ENCODE measurements around the gene TROAP. TPM values are rescaled to one million over a fixed set of nuclear protein-coding genes. Genes with fewer than 3 reads are reported as not detected.
"Not testable (repeated sequence)": the region's sequence is repeated elsewhere in the genome, so short reads cannot be mapped to it uniquely, and the experiment has no call there.

TROAP gene
- total RNA-seq, 1 experiment from 2014 or later = 50.8 TPM

- Histone ChIP-seq H3K9me3 (replicated peaks) (no peaks in the 10 kb centered on the region), H3K4me3 (no peak overlapping the region), H3K4me1 (replicated peaks) (peaks cover 2% of the 10 kb centered on the region), H3K27ac (no peak overlapping the region), H3K36me3 (peaks cover 68% of the 10 kb centered on the region), H3K27me3 (replicated peaks) (no peaks in the 10 kb centered on the region)
- DNase-seq (ENCODE audit: low read depth in 1 of 2, low spot score in 2 of 2) = no peak
These were observed 5.8 kb downstream of the TROAP start for GRCh38 chr12:49328816-49329215.

GRCh38 chr12:49330032-49330619, 7.1 kb downstream of the TROAP start:
- no peak for DNase-seq (ENCODE audit: low read depth in 1 of 2, low spot score in 2 of 2)
- H3K27ac ChIP-seq = no peak overlapping the region

GRCh38 chr12:49330631-49331379, 7.8 kb downstream of the TROAP start:
- Histone ChIP-seq H3K36me3 (peaks cover 54% of the 10 kb centered on the region), H3K4me3 (no peak overlapping the region), H3K27ac (no peak overlapping the region), H3K4me1 (replicated peaks) (no peaks in the 10 kb centered on the region), H3K9me3 (replicated peaks) (no peaks in the 10 kb centered on the region), H3K27me3 (replicated peaks) (no peaks in the 10 kb centered on the region)
- no peak for DNase-seq (ENCODE audit: low read depth in 1 of 2, low spot score in 2 of 2)

More at GRCh38 chr12:49330032-49330619, 7.1 kb downstream of the TROAP start:
- Histone ChIP-seq H3K27me3 (replicated peaks) (no peaks in the 10 kb centered on the region), H3K4me3 (no peak overlapping the region), H3K36me3 (peaks cover 61% of the 10 kb centered on the region), H3K9me3 (replicated peaks) (no peaks in the 10 kb centered on the region), H3K4me1 (replicated peaks) (no peaks in the 10 kb centered on the region)

- peak in 1 of 2 experiments; percentile 34 for DNase-seq (ENCODE audit: low read depth in 1 of 2, low spot score in 2 of 2)
- peaks cover 4% of the 10 kb centered on the region; the same call in 1 of the 2 replicates for H3K27me3 ChIP-seq (replicated peaks)
- peaks cover 46% of the 10 kb centered on the region for H3K36me3 ChIP-seq
- H3K4me3 ChIP-seq = no peak overlapping the region
- H3K4me1 ChIP-seq (replicated peaks) = peaks cover 3% of the 10 kb centered on the region
- H3K27ac ChIP-seq = no peak overlapping the region
- no peaks in the 10 kb centered on the region for H3K9me3 ChIP-seq (replicated peaks)
These were observed 8.5 kb downstream of the TROAP start for GRCh38 chr12:49331380-49332222.

DNA sequence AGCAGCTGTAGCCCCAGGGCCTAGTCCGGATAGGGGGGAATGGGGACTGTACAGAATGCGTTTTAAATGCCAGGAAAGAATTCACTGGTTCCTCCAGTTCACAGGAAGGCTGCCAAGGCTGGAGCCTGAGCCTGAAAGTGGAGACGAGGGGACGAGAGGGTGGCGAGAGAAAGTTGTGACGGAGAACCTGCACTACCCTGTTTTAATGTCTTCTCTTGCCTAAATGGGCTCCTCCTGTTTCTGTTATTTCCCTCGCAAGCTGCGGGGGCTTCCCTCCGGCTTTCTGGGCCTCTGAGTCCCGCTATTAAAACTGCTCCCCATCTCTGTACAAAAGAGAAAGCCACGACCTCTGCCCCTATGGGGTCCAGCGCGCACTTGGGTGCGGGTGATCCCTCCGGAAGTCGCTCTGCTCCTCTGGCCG, 9.4 kb downstream of the TROAP start:
- Histone ChIP-seq H3K4me1 (replicated peaks) (peaks cover 7% of the 10 kb centered on the region), H3K36me3 (peaks cover 38% of the 10 kb centered on the region), H3K27me3 (replicated peaks) (peaks cover 8% of the 10 kb centered on the region; the same call in 1 of the 2 replicates), H3K9me3 (replicated peaks) (no peaks in the 10 kb centered on the region), H3K27ac (no peak overlapping the region), H3K4me3 (no peak overlapping the region)
- DNase-seq (ENCODE audit: low read depth in 1 of 2, low spot score in 2 of 2) = no peak

- H3K36me3 ChIP-seq = peaks cover 33% of the 10 kb centered on the region
- H3K27me3 ChIP-seq (replicated peaks) = peaks cover 8% of the 10 kb centered on the region; the same call in 1 of the 2 replicates
- H3K4me3 ChIP-seq = no peak overlapping the region
- no peak overlapping the region for H3K27ac ChIP-seq
- H3K9me3 ChIP-seq (replicated peaks) = no peaks in the 10 kb centered on the region
- H3K4me1 ChIP-seq (replicated peaks) = peaks cover 7% of the 10 kb centered on the region
- DNase-seq (ENCODE audit: low read depth in 1 of 2, low spot score in 2 of 2) = no peak
These were observed 9.9 kb downstream of the TROAP start for GRCh38 chr12:49332891-49333371.

GRCh38 chr12:49333778-49334177, 10.7 kb downstream of the TROAP start:
- DNase-seq (ENCODE audit: low read depth in 1 of 2, low spot score in 2 of 2); H3K9me3 ChIP-seq (replicated peaks): not testable (repeated sequence)
- H3K36me3 ChIP-seq = peaks cover 24% of the 10 kb centered on the region

DNA sequence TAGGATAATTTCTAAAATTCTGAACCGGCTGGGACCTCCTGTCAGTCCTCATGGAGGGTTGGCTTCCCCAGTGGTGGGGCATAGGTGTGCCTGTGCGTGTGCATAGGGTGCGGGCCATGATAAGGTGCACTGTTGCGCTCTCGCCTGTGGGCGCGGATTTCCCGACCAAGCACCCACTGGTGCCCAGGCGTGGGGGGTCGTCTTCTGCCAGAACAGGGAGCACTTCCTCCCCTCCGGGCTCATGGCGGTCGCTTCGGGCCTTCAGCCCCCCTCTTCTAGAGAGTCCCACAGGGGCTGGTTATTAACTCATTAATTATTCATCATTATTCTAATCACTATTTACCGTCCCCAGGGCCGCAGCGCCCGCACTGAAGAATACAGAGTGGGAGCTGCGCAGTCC, 11.2 kb downstream of the TROAP start:
- Histone ChIP-seq H3K27me3 (replicated peaks) (peaks cover 8% of the 10 kb centered on the region; the same call in 1 of the 2 replicates), H3K9me3 (replicated peaks) (no peaks in the 10 kb centered on the region), H3K36me3 (peaks cover 20% of the 10 kb centered on the region), H3K27ac (no peak overlapping the region), H3K4me1 (replicated peaks) (peaks cover 7% of the 10 kb centered on the region), H3K4me3 (no peak overlapping the region)
- no peak for DNase-seq (ENCODE audit: low read depth in 1 of 2, low spot score in 2 of 2)

More at GRCh38 chr12:49333778-49334177, 10.7 kb downstream of the TROAP start:
- not testable (repeated sequence) for H3K4me1 ChIP-seq (replicated peaks); H3K27me3 ChIP-seq (replicated peaks); H3K27ac ChIP-seq; H3K4me3 ChIP-seq

- Histone ChIP-seq H3K9me3 (replicated peaks) (no peaks in the 10 kb centered on the region), H3K27me3 (replicated peaks) (peaks cover 8% of the 10 kb centered on the region; the same call in 1 of the 2 replicates)
These were observed 11.6 kb downstream of the TROAP start for GRCh38 chr12:49334681-49335080.

GRCh38 chr12:49335118-49335954, 12.3 kb downstream of the TROAP start:
- Histone ChIP-seq H3K27me3 (replicated peaks) (peaks cover 8% of the 10 kb centered on the region; the same call in 1 of the 2 replicates), H3K9me3 (replicated peaks) (no peaks in the 10 kb centered on the region), H3K27ac (no peak overlapping the region), H3K36me3 (peaks cover 9% of the 10 kb centered on the region), H3K4me1 (replicated peaks) (peaks cover 7% of the 10 kb centered on the region), H3K4me3 (no peak overlapping the region)
- no peak for DNase-seq (ENCODE audit: low read depth in 1 of 2, low spot score in 2 of 2)

More at GRCh38 chr12:49334681-49335080, 11.6 kb downstream of the TROAP start:
- Histone ChIP-seq H3K4me1 (replicated peaks) (peaks cover 7% of the 10 kb centered on the region), H3K4me3 (no peak overlapping the region), H3K27ac (no peak overlapping the region), H3K36me3 (peaks cover 15% of the 10 kb centered on the region)
- no peak for DNase-seq (ENCODE audit: low read depth in 1 of 2, low spot score in 2 of 2)

GRCh38 chr12:49335955-49336644, 13.0 kb downstream of the TROAP start:
- no peak for DNase-seq (ENCODE audit: low read depth in 1 of 2, low spot score in 2 of 2)
- Histone ChIP-seq H3K27me3 (replicated peaks) (peaks cover 8% of the 10 kb centered on the region; the same call in 1 of the 2 replicates), H3K9me3 (replicated peaks) (no peaks in the 10 kb centered on the region), H3K4me3 (peak overlapping the region; percentile 37), H3K36me3 (peaks cover 3% of the 10 kb centered on the region), H3K27ac (no peak overlapping the region), H3K4me1 (replicated peaks) (peaks cover 7% of the 10 kb centered on the region)
